PFSK-1 (cell line): ENCODE data around the gene CSKMT.
A peak's percentile ranks its signal among the peaks of the same experiment; 100 is the strongest.

Experiments used
- FOXP2 ChIP-seq: optimal IDR thresholded peaks from 2 replicates; pipeline ENCODE3; 2011; ENCODE audit warnings: borderline replicate concordance, control low read depth, inconsistent platforms; ENCODE audit not compliant: insufficient read depth; ENCODE audit errors: extremely low read length, extremely low read depth
- POLR2AphosphoS5 ChIP-seq: IDR thresholded peaks from 2 replicates; pipeline ENCODE4 v1.6.1; 2012; ENCODE audit warnings: low read depth, mild to moderate bottlenecking, control low read depth, low read length, moderate library complexity
- SIN3A ChIP-seq: IDR thresholded peaks from 2 replicates; pipeline ENCODE4 v1.6.1; 2012; ENCODE audit warnings: mild to moderate bottlenecking, low read length, moderate library complexity, borderline replicate concordance; ENCODE audit not compliant: insufficient read depth
- TAF1 ChIP-seq: IDR thresholded peaks from 2 replicates; pipeline ENCODE4 v1.6.1; 2012; ENCODE audit warnings: low read length, control low read depth, borderline replicate concordance; ENCODE audit not compliant: insufficient read depth
- TF ChIP-seq, protein P1 (sequence below), 2 experiments: IDR thresholded peaks; 2 replicates each; pipeline versions ENCODE4 v1.6.1 to v1.8.0; 2011 to 2012; ENCODE audit warnings: low read depth in 2 of 2, low read length in 2 of 2, control low read depth in 1 of 2, inconsistent platforms in 1 of 2, mild to moderate bottlenecking in 1 of 2, moderate library complexity in 1 of 2; ENCODE audit not compliant: insufficient read depth in 1 of 2

CSKMT gene

DNA sequence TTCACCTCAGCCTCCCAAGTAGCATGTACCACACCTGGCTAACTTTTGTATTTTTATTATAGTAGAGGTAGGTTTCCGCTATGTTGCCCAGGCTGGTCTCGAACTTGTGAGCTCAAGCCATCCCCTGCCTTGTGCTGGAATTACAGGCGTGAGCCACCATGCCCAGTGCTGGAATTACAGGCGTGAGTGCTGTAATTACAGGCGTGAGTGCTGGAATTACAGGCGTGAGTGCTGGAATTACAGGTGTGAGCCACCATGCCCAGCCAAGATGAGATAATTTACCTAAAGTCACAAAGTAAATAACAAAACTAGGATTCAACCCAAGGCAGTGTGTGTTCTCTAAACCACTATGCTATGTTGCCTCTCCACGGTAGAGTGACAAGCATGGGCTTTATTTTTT, 17.4 kb downstream of the CSKMT start:
- TF ChIP-seq SIN3A = no peak
- TF ChIP-seq FOXP2 = no peak
- TF ChIP-seq, protein P1, sequence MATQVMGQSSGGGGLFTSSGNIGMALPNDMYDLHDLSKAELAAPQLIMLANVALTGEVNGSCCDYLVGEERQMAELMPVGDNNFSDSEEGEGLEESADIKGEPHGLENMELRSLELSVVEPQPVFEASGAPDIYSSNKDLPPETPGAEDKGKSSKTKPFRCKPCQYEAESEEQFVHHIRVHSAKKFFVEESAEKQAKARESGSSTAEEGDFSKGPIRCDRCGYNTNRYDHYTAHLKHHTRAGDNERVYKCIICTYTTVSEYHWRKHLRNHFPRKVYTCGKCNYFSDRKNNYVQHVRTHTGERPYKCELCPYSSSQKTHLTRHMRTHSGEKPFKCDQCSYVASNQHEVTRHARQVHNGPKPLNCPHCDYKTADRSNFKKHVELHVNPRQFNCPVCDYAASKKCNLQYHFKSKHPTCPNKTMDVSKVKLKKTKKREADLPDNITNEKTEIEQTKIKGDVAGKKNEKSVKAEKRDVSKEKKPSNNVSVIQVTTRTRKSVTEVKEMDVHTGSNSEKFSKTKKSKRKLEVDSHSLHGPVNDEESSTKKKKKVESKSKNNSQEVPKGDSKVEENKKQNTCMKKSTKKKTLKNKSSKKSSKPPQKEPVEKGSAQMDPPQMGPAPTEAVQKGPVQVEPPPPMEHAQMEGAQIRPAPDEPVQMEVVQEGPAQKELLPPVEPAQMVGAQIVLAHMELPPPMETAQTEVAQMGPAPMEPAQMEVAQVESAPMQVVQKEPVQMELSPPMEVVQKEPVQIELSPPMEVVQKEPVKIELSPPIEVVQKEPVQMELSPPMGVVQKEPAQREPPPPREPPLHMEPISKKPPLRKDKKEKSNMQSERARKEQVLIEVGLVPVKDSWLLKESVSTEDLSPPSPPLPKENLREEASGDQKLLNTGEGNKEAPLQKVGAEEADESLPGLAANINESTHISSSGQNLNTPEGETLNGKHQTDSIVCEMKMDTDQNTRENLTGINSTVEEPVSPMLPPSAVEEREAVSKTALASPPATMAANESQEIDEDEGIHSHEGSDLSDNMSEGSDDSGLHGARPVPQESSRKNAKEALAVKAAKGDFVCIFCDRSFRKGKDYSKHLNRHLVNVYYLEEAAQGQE (IDR thresholded peaks at IDR 0.05; ENCODE audit: insufficient read depth in 1 of 2, low read depth in 2 of 2, low read length in 2 of 2) = no peak
- no peak for TF ChIP-seq POLR2AphosphoS5
- no peak for TF ChIP-seq TAF1

DNA sequence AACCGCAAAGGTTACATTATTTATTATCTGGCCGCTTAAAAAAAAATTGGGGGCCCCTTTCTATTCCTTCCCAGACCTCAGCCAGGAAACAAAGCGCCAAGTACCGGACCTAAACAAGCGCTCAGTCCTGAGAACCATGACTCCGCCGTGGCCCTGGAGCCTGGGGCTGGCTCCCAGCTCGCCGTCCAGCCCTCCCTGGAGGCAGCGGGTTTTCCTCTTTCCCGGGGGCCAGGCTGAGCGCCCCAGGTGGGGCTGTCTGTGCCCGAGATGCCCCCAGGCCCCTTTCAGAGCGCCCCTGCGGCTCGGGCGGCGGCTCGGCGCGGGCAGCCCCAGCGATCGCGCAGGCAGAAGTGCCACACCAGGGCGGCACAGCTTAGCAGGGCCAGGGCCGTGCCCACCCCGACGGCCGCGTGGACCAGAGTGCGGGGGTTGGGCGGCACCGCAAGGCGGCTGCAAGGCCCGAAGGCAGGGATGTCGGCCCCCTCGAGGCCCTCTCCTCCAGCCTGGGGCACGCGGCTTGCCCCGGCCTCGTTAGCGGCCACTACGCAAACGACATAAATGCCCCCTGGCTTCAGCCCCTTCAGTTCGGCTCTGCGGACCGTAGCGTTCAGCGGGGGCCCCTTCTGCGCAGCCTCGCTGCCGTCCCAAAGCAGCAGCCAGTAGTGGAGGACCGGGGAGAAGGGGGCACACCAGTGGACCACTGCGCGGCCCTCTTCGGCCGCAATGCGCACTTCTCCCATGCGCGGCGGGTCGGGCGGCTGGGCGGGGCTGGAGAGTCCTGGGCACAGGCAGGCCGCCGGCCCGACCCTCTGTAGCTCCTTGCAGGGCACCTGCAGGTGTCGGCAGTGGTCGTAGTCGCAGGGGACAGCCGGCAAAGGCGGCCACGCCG, 22.6 kb downstream of the CSKMT start:
- TF ChIP-seq POLR2AphosphoS5 (no peak), SIN3A (no peak)
- TF ChIP-seq, protein P1 (IDR thresholded peaks at IDR 0.05; ENCODE audit: insufficient read depth in 1 of 2, low read depth in 2 of 2, low read length in 2 of 2) = no peak

DNA sequence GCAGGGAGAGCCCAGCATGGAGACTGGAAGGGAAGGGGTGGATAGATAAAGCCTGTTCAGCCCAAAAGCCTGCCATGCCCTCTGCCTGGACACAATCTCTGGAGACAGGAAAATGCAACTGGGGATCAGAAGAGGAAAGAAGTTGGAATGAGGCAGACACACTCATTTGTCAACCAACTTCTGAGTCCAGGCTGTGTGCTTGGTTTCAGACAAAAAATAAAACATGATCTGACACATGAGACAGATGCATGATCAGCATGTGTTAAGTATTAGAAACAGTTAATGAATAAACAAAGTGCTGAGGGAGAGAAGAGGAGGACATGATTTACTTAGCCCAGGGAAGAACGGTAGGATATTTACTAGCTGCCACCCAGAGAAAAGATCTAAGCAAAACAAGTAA, 23.4 kb downstream of the CSKMT start:
- TF ChIP-seq SIN3A = no peak
- no peak for TF ChIP-seq POLR2AphosphoS5
- no peak for TF ChIP-seq TAF1
- TF ChIP-seq FOXP2 = no peak

DNA sequence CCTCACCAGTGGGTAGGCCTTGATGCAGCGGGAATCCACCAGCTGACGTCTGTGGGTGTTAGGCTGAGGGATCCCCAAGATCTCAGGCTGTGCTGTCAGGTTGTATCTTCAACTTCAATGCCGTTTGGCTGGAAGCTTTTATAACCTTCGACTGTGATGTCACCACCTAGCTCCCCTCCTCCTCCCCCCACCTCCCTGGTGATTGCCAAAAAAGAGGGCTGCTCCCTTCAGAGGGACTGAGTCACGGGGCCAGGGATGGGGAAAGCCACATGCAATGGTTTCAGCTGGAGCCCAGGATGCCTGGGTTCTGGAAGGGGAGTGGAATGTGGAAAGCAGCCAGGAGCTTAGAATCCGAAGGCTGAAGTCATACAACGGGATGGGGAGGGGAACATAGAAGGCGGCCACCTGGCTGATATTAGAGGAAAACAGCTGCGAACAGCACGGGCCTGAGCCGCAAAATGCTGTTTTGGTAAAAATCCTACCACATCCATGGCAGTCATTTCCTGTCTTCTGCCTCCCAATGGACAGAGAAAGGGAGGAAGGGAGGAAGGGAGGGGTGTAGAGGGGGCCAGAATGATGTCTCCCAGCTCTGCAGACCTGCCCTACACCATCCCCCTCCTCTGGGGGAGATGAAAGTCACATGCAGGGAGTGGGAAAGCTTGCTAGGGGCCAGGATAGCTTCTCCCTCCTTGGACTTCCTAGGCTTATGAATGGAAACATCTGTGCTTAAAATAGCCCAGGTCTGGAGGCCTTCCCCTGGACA, 24.5 kb downstream of the CSKMT start, which contains the start of gene LRRN4CL:
Gene LRRN4CL (minus strand): TSS at position 110 of the 763 bp plus-strand sequence. CDS start 1,022 bp downstream, outside the sequence.
- no peak for TF ChIP-seq TAF1
- TF ChIP-seq SIN3A = peak; percentile 80; the same call in 1 of the 2 replicates

DNA sequence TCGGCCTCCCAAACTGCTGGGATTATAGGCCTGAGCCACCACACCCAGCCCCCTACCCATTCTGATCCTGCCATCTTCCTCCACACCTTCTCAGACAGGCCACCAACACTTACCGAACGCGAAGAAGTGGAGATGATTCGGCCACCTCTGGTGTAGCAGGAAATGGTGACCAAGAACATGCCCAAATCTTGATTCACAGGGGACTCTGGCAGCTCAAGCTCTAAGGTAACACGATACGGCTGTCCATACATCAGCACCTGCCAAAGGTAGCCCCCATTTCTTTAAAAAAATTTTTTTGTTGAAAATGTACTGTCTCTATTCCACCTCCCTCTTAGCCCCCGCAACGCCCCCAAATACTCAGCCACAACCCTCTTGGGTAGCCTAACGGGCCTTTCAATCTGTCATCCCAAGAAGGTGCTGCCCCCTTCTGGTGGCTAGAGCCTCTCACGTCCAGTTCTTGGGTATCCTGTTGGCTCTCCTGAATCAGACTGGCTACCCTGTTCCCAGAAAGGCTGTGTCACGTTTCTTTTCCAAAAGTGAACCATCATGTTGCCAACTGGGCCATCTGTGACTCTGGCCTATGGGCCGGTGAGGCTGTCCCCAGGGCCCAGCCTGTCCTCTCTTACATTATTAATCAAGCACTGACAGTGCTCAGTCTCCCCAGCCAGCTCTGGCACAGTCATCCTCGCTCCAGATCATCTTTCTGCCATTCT, 29.5 kb downstream of the CSKMT start:
- TF ChIP-seq POLR2AphosphoS5 (no peak), TAF1 (no peak), SIN3A (no peak), FOXP2 (no peak)
- TF ChIP-seq, protein P1 (IDR thresholded peaks at IDR 0.05; ENCODE audit: insufficient read depth in 1 of 2, low read depth in 2 of 2, low read length in 2 of 2) = no peak
